ENCODE results near the gene GBP7.

DNA sequence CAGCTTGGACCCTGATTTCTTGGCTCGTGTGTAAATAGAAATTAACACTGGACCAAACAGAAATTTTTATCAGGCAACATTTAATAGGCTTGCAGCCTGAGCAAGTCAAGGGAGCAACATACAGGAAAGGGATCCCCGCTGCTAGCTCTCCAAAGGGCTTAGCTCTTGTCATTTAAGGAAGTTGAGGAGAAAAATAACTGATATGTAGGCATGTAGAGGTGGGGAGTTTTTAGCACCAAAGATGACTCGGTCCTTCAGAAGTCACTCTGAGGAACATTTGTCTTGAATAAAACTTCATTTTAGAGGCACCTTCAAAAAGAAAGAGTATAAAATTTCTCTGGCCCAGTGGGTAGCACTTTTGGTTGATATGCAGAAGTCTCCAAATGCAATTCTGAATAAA lies 76.9 kb downstream of the GBP7 start:
- TF ChIP-seq POLR2AphosphoS5 (IDR thresholded peaks at IDR 0.05; ENCODE audit: borderline replicate concordance, low read depth, low read length) (no peak), EZH2 (IDR thresholded peaks at IDR 0.05) (no peak), FOXP2 (optimal IDR thresholded peaks at IDR 0.05; ENCODE audit: control extremely low read depth, extremely low read length, insufficient read depth) (no peak)
